ENCODE measurements around the gene LIN37. TPM values are rescaled to one million over a fixed set of nuclear protein-coding genes. Genes with fewer than 3 reads are reported as not detected.

The LIN37 gene, protein sequence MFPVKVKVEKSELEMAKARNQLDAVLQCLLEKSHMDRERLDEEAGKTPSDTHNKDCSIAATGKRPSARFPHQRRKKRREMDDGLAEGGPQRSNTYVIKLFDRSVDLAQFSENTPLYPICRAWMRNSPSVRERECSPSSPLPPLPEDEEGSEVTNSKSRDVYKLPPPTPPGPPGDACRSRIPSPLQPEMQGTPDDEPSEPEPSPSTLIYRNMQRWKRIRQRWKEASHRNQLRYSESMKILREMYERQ
- 8.6 TPM for polyA plus RNA-seq (ENCODE audit: insufficient read length)

DNA sequence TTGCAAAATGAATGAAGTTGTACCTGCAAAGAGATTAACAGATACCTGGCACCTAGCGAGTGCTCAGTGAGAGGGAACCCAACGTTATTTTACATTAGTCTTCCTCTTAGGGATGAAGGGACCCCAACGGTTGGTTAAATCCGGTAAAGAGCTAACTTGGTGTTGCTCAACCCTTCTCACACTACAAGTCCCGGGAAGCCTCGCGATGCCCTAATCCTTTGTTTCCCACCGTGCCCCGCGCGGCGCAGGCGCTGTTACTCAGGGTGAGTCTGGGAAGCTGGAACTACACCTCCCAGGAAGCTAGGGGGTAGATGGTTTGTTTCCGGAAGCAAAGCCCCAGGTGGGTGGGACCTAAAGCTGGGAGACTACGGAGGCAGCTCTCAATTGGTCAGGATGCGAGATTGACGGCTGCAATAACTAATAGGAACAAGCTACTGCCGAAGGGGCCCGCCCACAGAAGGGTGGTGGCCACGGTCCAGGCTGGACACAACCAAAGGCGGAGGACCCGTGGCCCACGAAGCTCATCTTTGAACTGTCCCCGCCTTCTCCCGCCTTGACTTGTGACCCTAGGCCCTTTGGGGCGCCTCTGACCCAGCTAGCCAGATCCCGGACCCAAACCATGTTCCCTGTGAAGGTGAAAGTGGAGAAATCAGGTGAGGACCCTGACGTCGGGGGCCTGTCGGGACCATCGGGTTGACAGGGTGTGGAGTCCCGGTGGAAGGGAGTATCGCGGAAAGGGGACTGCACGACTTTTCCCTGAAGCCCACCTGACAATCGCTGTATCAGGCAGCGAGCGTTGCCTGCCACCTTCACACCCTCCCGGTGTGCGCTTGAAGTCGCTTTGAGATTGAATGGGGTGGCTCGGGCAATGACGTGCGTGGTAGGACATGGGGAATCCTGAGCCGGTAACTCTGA is at the start of gene LIN37:
TSS of gene LIN37 (plus strand) at position 471 of the 915 bp plus-strand sequence. CDS start at position 620, 149 bp downstream.
- peak; percentile 99 for DNase-seq (ENCODE audit: low read depth)

DNA sequence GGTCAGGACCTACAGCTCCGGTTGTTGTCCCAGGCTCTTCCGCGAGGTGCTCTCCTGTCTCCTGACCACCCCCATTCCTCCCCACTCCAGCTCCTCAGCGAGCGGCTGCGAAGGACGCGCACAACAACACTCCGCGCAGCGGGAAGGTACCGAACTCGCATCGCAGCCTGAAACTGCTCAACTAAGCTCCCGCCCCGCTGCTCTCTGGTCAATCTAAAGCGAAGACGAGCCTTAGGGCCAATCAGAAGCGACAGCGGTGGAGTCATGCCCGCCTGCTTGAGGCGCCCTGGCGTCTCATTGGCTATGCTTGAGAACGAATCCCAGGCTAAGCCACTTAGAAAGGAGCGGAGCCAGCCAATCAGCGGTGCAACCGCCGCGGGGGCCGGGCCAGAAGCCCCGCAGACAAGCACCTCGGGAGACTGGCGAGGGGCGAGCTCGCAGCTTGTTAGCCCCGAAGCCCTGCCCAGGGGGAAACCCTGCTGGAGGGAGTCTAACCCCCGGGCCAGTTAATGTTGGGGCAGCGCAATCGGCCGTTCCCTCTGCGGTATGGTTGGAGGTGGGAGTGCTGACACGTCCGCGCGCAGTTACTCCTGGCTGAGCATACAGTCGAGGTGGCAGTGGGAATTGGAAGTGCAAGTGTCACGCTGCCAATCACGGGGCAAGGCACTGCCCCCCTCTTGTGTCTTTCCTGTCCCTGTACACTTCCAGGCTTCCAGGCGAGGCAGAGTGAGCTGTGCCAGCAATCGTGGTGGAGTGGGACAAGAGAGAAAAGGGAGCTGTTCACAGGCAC is 46.0 kb upstream of the LIN37 start:
- DNase-seq (ENCODE audit: low read depth) = peak; percentile 94

DNA sequence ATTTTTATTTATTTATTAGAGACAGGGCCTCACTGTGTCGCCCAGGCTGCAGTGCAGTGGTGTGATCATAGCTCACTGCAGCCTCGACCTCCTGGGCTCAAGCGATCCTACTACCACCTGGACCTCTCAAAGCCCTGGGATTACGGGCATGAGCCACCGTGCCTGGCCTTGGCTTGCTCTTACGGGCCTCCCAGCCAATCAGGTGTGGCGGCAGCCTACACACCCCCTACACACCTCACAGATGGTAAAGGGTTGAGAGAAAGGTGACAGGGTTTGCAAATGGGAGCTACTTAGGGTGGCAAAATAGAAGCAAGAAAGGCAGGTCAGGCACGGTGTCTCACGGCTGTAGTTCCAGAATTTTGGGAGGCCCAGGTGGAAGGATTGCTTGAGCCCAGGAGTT is 45.0 kb upstream of the LIN37 start:
- no peak for DNase-seq (ENCODE audit: low read depth)

DNA sequence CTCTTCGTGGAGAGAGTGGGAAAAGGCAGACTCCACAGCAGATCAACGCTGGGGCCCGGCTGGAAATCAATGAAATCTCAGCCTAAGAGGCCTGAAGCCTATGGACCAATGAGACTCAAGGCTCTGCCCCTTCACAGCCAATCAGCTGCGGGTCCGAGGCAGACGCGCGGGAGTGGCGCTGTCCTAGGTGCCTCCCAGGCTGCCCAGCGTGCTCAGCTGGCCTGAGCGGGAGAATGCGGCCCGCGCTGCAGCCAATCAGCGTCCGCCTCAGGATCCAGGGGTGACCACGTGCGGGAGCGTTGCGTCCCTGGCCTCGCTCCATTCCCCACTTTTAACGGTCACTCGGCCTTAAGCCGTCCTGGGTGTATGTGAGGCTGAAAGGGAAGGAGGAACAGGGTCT is 44.2 kb upstream of the LIN37 start, which contains the start of gene ZBTB32:
TSS of gene ZBTB32 (plus strand) at position 341 of the 400 bp plus-strand sequence. CDS start 10,069 bp downstream, outside the sequence.
- no peak for DNase-seq (ENCODE audit: low read depth)

DNA sequence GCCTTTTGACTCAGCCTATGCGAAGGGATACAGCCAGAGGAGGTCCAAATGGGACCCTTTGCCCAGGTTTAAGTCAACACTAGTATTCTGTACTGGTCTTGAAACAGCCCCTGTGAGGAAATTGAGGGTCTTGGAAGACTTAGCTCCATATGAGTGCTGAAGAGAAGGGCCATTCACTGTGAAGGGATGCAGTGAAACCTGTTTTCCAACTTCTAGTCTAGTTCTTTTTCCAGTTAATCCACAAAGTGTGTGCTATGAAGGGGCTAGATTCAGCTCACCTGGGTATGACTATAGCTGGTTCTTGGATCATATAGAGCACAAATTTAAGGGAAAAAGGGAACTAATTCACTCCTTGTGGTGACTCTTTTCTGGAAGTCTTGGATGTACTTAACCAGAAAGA is 40.0 kb upstream of the LIN37 start:
- DNase-seq (ENCODE audit: low read depth) = no peak

DNA sequence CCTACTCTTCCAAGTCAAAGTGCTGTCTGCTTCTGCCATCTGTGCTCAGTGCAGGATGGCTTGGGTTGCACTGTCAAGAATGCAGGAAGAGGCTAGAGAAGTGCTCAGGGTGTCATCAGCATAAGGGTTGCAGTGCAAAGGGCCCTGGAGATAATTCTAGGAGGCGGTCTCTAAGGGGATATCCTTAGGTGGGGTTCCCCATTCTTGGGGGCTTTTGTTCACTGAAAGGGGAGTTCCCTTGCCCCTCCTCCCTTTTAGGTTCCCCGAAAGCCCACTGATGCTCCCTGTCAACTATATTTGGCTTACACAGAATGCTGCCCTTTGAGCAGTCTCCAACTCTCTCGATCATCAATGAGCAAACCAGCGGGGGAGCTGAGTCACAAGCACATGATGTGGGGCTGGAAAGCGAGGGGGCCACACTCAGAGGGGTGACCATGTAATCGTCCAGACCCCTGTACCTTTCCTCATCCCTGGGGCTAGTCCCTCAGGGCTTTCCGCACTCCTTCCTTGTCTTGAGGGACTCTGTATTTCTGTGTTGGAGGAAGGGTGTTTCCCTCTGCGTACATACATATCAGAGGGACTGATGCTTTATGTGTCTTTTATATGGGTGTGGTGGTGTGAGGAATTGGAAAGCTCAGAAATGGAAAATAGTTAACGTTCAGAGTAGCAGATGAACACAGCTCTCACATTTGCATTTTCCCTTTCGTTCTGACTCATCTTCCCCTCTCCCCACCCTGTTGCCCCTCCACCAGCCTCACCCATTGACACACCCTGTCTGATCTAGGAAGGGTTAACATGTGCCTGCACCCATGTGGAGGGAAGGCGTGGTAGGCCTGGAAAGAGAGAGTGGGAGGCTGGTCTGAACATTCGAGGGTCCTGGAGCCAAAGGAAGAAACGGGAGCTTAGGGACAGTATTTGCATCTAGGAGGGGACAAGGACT is 37.3 kb upstream of the LIN37 start:
- DNase-seq (ENCODE audit: low read depth) = no peak

DNA sequence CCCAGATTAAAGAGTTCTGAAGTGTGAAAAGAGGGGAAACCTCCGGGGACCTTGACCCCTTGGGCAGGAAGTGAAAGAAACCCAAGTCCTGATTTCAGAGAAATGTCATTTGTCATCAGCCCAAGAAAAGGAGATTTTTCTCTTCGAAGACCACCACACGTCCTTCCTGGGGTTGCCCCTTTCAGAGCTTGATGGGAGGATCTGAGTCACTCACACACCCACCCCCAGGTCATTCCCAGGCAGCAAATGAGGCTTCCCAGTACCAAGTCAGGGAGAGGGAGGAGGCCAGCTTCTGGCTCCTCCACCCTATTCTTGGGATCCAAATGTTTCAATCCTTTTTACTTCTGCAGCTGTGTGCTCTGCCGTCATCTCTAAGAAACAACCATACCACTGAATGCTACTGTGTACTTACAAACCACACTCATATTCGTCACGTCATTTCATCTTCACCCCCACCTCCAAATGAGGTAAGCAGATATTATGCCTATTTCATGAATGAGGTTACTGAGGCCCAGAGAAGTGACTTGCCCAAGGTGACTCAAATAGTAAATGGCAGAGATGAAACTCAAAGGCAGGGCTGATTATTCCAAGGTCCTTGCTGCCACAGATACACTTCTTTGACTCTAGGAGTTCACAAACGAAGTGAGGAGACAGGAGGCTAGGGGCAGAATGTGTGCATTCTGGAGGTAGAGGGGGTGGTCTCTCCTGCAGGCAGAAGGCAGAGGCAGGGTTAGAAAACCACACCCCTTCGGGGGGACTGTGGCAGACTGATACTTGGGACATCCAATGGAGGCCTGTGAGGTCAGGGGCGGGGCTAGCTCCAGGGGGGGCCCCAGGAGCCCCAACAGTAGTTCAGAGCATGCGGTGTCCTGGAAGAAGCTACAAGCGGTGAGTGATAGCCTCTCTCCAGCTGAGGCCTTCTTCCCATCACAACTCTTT is 35.5 kb upstream of the LIN37 start:
- DNase-seq (ENCODE audit: low read depth) = no peak

DNA sequence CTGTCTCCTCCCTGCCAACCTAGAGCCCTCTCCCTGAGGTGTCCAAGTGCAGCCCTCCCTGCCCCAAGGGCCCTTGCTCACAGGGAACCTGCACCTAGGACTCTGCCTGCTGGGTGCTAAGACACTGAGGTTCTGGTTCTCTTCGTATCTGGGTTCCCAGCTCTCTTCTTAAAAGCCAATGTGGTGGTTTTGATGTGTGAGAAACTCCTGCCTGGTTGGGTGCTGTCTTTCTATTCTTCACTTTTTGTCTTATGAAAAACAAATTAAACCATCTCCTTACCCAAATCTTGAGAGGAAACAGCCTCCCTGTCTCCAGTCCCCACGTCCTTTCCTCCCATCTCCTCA is 34.9 kb upstream of the LIN37 start:
- no peak for DNase-seq (ENCODE audit: low read depth)

DNA sequence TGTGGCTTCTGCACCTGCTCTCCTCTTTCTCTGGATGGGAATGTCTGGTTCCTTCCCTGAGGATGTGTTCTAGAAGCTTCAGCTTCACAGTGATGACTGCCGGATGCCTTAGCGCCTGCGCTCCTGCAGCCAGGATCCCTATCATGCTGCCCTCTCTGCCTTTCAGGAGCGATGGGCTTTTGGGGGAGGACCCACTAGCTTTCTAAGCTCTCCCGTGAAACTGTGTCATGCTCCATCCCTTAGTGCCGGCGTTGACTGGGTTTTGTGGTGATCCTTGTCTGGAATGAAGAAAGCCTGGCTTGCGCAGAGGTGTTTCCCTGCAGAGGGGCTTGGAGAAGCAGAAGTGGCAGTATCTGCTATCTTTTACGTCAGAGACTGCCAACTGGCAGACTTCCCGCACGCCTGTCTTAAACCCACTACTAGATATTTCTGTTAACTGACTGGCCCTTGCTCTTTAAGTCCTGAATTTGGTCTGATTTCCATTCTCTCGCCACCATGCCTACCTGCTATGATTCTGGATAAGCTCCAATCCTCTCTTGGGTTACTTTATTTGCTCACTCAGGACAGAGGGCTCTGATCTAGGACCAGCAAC is 34.4 kb upstream of the LIN37 start:
- no peak for DNase-seq (ENCODE audit: low read depth)

DNA sequence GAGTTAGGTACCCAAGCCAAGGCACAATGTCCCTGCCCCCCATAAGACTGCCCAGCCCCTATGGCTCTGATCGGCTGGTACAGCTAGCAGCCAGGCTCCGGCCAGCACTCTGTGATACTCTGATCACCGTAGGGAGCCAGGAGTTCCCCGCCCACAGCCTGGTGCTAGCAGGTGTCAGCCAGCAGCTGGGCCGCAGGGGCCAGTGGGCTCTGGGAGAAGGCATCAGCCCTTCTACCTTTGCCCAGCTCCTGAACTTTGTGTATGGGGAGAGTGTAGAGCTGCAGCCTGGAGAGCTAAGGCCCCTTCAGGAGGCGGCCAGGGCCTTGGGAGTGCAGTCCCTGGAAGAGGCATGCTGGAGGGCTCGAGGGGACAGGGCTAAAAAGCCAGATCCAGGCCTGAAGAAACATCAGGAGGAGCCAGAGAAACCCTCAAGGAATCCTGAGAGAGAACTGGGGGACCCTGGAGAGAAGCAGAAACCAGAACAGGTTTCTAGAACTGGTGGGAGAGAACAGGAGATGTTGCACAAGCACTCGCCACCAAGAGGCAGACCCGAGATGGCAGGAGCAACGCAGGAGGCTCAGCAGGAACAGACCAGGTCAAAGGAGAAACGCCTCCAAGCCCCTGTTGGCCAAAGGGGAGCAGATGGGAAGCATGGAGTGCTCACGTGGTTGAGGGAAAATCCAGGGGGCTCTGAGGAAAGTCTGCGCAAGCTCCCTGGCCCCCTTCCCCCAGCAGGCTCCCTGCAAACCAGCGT is 33.6 kb upstream of the LIN37 start:
- DNase-seq (ENCODE audit: low read depth) = no peak

DNA sequence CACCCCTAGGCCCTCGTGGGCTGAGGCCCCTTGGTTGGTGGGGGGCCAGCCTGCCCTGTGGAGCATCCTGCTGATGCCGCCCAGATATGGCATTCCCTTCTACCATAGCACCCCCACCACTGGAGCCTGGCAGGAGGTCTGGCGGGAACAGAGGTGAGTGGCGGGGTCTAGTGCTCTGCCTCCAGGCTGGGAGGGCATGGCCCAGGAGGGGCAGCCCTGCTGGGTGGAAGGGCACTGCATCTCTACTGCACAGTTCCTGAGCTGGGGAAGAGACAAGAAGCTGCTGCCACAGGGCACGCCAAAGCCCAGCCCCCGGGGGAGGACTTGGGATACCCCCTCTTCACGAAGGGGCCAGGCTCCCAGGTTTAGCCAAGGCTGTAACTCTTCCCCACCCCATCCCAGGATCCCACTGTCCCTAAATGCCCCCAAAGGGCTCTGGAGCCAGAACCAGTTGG is 33.0 kb upstream of the LIN37 start:
- no peak for DNase-seq (ENCODE audit: low read depth)

DNA sequence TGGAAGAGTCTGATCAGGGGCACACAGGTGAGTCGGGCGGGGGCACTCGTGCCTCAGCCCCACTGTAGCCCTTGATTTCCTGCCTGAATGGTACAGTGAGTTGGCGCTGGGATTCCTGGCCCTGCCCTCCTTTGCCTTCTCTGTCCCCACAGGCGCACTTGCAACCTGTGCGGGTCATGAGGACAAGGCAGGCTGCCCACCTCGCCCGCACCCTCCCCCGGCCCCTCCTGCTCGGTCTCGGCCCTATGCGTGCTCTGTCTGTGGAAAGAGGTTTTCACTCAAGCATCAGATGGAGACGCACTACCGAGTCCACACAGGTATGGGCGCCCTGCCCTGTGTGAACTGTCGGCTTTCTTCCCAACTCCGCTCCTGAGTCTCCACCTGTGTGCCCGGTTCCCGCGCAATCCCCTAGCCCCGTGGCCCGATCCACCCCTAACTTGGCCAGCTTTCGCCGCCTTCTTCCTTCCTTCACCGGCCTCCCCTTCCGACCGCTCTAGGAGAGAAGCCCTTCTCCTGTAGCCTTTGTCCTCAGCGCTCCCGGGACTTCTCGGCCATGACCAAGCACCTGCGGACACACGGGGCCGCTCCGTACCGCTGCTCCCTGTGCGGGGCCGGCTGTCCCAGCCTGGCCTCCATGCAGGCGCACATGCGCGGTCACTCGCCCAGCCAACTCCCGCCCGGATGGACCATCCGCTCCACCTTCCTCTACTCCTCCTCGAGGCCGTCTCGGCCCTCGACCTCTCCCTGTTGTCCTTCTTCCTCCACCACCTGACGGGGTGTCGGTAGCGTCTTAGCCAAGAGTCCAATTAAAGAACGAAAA is 32.2 kb upstream of the LIN37 start:
- peak; percentile 11 for DNase-seq (ENCODE audit: low read depth)

DNA sequence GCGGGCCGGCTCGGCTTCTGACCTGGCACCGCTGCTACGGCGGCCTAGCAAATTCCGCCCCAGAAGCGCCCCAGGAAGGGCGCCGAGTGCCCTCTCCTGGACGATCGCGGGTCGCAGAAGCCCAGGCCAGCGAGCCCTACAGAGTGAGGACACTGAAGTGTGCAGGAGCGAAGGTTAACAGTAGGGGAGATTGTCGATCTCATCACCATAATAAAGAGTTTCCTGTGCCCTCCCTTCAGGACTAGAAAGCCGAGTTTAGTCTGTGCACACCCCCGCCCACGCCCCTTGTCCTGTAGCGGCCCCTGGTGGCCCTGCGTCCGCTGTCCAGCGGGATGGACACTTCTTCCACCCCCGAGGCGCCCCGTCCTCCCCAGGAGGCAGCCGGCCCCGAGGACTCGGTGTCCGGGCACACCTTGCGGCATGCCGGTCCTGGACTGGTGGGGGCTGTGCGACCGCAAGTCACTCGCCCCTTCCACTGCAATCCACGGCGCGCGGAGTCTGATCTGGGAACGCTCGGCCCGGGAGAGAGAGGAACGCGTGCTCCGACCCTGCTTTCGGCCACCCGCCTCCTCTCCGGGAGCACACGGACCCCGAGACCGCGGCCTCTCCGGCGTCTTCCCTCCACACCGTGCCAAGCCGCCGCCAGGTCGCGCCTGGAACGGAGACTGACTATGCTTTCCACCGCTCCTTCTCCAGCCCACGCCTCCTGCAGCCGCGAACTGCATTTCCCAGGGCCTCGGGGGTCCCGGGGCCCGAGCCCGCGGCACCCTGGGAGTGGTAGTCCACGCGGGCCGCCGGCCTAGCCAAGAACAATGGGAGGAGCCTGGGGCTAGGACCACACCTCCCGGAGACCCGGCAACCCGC is 31.3 kb upstream of the LIN37 start:
- peak; percentile 90 for DNase-seq (ENCODE audit: low read depth)

DNA sequence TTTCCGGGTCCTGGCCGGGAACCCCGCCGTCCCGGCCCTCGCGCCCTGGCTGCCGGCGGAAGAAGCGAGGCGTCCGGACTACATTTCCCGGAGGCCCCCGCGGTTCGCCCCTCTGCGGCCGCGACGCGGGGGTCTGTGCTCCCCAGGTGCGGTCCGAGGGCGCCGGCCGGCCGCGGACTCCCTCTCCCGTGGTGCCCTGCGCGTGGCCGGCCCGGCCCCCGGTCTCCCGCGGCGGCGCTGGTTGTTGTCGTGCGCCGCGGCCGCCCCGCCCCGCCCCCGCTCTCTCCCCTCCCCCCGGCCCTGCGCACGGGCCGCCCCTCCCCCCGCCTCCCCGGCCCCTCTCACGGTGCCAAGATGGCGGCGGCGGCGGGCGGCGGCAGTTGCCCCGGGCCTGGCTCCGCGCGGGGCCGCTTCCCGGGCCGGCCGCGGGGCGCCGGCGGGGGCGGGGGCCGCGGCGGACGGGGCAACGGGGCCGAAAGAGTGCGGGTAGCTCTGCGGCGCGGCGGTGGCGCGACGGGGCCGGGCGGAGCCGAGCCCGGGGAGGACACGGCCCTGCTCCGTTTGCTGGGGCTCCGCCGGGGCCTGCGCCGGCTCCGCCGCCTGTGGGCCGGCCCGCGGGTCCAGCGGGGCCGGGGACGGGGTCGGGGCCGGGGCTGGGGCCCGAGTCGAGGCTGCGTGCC is 30.6 kb upstream of the LIN37 start, which contains the start of gene KMT2B:
TSS of gene KMT2B (plus strand) at position 339 of the 680 bp plus-strand sequence. CDS start at position 355, 16 bp downstream.
- no peak for DNase-seq (ENCODE audit: low read depth)

DNA sequence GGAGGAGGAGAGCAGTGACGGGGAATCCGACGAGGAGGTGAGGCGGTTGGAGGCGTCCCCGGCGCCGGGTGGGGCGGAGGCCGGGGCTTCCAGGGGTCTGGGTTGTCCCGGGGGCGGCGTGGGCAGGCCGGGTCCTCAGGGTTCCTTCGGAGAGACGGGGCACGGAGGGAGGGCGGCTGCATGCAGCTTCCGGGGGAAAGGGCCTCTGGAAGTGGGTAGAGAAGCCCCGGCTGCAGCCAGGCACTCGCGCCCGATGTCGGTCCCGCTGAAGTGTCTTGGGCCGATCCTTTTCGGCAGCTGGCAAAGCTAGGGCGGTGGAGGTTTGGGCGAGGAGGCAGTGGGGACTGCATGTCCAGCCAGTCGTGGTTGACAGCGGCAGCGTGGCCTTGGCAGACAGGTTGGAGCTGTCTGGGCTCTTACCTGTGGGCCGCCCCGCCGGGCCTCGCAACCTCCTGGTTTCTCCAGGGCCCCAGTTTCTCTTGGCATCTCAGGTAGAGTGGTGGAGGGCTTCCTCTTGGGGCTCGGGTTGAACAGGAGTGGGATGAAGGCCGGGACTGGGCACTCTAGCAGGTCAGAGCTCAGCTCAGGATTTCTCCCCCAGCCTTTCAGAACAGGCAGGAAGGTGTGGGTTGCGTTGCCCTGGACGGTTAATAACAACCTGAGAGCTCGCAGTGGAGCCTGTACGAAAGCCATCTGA is 29.9 kb upstream of the LIN37 start:
- no peak for DNase-seq (ENCODE audit: low read depth)

Measured in forelimb muscle (tissue), 1 donor.